GM13977 (cell line): Measurements from ENCODE around the gene MRPL24.

Source experiments
- DNase-seq: peaks from one replicate; pipeline ENCODE4 v3.0.0; 2012; ENCODE audit warnings: low spot score
- CTCF ChIP-seq: IDR thresholded peaks from 2 replicates; pipeline ENCODE4 v1.5.1; 2012; ENCODE audit warnings: mild to moderate bottlenecking, control low read depth; ENCODE audit not compliant: insufficient read depth; ENCODE audit errors: extremely low read depth, missing control alignments
- in situ Hi-C: fragments of 300-500 bp; cut with MboI; formaldehyde crosslinking; loops from one replicate; pipeline ENCODE4 v1.12.0; 2022; ENCODE audit warnings: low sequenced_read_pairs, low pct_unique_long_range_greater_than_20kb, mixed read lengths, inconsistent platforms; ENCODE audit not compliant: unreplicated experiment

The MRPL24 gene

DNA sequence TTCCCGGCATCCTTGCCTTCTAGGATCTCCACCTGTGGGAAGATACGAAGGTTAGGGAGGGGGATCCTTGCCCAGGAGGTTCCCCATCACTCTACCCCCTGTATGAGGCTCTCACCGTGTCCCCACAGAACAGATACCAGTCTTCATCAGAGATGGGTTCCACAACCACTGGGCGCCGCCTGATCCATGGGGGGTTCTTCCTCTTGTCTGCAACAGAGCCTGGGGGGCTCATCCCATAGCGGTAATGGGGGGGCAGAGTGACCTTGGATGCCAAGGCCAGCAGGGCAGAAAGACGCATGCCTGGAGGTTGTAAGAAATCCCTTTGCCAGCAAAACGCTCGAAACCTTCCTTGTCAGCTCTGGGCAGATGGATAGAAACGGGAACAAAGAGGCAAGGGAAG is 2.5 kb downstream of the MRPL24 start:
- TF ChIP-seq CTCF, result no peak
- in situ Hi-C loops, result no loop called here
- no peak for DNase-seq

DNA sequence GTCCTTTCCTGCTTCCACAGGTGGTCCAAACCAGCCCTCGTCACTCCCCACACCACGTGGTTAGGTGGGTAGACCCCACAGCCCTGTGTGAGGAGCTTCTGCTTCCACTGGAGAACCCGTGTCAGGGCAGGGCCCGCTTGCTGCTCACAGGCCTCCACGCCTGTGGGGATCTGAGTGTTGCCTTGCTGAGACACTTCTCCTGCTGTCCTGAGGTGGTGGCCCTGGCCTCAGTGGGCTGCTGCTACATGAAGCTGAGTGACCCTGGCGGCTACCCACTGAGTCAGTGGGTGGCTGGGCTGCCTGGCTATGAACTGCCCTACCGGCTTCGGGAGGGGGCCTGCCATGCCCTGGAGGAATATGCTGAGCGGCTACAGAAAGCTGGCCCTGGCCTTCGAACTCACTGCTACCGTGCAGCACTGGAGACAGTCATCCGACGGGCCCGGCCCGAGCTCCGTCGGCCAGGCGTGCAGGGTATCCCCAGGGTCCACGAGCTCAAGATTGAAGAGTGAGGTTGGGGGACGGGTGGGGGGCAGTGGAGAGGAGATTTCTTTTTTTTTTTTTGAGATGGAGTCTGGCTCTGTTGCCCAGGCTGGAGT is 6.8 kb downstream of the MRPL24 start:
- TF ChIP-seq CTCF, result no peak
- DNase-seq, result no peak
- in situ Hi-C loops, result no loop called here

DNA sequence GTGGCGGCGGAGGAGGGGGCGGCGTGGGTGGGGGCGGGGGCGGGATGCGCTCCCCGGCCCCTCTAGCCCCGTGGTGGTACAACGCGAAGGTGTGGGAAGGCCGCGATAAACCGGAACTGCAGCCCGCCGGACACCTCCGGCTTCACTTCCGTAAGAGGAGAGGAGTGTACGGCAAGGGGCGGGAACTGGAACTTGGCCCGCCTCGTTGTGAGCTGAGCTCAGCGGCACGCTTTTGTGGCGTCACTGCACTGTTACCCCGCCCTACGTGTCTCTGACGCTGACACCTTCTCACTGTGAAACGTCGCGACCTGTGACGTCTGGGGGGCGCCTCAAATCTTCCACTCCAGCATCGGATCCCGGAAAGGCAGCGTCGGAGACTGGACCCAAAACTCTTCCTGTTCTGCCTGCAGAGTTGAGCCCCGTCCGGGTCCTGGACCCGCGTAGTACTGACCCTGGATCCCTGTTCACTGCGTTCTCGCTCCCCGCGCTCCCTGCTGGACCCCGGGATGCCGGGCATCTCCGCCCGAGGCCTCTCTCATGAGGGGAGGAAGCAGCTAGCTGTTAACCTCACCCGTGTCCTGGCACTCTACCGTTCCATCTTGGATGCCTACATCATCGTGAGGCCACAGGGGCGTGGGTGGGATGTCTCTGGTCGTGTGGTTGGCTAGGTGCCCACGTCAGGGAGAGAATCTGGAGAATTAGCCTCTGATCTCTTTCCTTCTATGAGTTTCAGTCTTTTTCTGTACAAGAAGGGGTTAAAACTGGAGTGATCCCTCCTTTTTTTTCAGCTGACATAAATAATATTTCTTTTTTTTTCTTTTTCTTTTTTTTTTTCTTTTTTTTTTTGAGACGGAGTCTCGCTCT is 12.1 kb downstream of the MRPL24 start, which contains the start of gene ISG20L2:
Gene ISG20L2, minus strand, starts transcription at position 168 of the 864 bp plus-strand sequence. CDS start 1,114 bp downstream, outside the sequence.
- TF ChIP-seq CTCF, result no peak
- in situ Hi-C loops, result no loop called here
- DNase-seq, result peak; percentile 96

DNA sequence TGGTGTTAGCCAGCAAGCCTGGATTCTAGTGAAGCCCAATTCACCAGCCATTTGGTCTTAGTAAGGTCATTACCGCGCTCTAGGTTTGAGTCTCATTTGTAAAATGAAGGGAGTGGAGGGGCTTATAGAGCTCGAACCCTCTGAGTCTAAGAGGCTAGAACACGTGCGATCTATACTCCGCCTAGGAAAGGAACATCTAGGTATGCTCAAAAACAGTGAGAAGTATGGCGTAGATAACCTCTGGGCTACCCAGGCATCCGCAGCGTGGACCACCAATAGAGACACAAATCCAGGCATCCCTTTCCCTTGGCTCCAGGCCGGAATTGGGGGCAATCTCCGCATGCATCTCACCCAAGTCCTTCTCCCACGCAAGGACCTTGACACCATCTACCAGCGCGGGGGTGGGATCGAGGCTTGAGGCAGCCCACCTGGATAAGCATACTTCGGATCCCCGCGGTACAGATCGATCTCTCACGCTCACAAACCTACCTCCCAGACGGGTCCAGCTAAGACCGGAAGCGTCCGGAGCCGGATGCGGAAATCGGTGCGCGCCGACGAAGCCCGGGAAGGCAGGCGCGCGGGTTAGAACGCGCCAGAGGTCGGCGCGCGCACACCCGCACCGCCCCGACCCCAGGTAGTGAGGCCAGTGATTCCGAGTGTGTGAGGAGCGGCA is 12.8 kb downstream of the MRPL24 start, which contains the start of gene METTL25B:
Gene METTL25B, plus strand, starts transcription at position 544 of the 673 bp plus-strand sequence. CDS start 636 bp downstream, outside the sequence.
- TF ChIP-seq CTCF, result no peak
- DNase-seq, result peak; percentile 87
- in situ Hi-C loops, result no loop called here

DNA sequence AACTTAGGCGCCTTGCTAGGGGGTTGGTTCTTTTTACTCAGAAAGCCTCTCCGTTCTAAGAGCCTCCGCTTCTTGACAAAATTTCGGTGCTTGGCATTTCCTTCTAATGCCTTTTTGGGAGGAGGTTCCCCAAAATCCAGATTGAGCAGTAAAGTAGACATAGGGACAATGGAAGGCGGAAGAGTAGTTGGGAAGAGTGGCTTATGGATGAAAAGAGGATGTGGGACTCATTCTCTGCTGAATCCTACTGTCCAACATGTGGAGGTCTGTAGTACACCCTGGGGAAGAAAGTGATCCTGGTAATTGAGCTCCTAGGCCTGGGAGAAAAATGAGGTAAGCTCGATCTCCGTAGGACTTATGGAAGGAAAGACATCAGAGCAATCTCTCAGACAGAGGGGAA is 13.4 kb downstream of the MRPL24 start:
- no peak for DNase-seq
- no peak for TF ChIP-seq CTCF
- in situ Hi-C loops, result no loop called here

- peak; percentile 71 for TF ChIP-seq CTCF
- DNase-seq, result peak; percentile 73
- in situ Hi-C loops, result no loop called here
These were observed 14.2 kb downstream of the MRPL24 start for GRCh38 chr1:156726549-156727226.
